ENCODE data around the gene IL18R1.
A peak's percentile ranks its signal among the peaks of the same experiment; 100 is the strongest.
"Not testable (repeated sequence)": the region's sequence is repeated elsewhere in the genome, so short reads cannot be mapped to it uniquely, and the experiment has no call there.

Gene IL18R1, protein sequence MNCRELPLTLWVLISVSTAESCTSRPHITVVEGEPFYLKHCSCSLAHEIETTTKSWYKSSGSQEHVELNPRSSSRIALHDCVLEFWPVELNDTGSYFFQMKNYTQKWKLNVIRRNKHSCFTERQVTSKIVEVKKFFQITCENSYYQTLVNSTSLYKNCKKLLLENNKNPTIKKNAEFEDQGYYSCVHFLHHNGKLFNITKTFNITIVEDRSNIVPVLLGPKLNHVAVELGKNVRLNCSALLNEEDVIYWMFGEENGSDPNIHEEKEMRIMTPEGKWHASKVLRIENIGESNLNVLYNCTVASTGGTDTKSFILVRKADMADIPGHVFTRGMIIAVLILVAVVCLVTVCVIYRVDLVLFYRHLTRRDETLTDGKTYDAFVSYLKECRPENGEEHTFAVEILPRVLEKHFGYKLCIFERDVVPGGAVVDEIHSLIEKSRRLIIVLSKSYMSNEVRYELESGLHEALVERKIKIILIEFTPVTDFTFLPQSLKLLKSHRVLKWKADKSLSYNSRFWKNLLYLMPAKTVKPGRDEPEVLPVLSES

DNA sequence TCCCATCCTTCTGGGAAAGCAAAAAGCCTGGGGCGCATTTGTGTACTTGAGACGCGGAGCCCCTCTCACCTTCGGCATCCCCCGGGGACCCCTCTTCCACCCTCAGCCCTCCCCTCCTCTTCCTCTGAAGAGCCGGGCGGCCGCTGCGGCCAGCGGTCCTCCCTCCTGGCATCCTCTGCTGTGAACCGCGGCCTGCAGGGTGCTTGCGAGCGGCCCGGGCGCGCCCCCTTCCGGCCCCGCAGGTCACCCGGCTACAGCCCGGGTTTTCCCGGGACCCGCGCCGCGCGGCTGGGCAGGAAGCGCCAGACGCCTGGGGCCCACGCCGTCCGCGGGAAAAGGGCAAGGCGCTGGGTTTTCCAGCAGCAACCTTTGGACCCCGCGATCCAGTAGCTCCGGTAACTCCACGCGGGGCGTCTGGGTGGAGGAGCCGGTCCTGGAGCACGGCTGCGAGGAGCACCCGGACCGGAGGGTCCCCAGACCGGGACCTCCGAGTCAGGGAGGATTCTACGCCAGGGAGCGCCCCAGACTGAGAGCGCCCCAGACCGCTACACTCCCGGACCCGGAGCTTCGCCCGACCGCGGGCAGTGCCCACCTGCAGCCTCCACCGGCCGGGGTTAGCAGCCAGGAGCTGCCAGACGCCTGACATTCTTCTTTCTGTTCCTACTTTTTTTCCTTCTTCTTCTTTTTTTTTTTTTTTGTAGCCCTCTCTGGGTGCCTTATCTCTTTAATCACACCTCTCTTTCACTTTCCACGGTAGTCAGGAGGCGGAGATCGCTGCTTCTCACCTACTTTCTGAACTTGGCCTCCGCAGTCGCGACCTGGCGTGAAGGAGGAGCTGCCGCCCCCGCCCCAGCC lies at the start of gene IL18R1:
IL18R1 (plus strand) TSS at position 271 of the 855 bp plus-strand sequence. CDS start 6,865 bp downstream, outside the sequence.
- DNase-seq = peak; percentile 75

DNA sequence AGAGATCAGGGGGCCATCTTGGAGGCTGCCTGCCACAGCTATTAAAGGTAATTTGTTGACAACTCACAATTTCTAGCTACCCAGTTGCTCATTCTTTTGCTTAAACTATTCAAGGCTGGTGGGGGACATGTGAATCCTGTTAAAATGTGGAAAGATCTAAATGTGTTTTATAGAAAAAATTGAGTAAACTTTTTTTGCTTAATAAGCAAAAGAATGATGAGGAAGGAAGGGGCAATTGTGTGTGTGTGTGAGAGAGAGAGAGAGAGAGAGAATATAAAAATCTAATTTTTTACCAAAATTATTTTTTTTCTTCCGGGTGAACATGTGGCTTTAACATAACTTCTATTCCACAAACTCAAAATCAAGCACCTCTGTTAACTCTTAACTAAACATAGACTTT lies 49.5 kb upstream of the IL18R1 start:
- DNase-seq = no peak

DNA sequence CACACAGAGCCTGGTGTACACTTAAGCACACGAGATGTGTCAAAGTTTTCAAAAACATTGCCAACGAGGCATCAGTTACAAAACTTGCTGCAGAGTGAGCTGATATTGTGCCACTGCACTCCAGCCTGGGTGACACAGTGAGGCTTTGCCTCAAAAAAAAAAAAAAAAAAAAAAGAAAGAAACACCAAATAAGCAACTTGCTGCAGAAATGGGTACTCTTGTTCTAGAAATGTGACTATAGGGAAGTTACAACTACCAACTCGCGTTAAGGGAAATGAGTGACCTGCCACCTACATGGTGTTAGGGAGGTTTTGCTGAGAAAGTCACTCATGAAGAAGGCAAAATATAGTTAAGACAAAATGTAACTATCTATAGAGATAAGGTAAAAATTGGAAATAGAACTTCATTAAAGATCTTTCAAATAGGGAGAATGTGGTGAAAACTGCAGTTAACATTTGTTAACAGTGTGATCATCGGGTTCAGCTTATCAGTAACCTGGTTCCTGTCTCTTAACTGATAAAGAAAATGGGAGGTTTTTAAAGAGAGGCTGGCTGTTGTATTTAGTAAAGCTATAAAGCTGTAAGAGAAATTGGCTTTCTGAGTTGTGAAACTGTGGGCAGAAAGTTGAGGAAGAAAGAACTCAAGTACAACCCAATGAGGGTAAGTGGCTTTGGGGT lies 44.5 kb upstream of the IL18R1 start, which contains the start of gene IL1RL1:
IL1RL1 (plus strand) TSS at position 600 of the 677 bp plus-strand sequence. CDS start 26,702 bp downstream, outside the sequence.
- DNase-seq = no peak

DNA sequence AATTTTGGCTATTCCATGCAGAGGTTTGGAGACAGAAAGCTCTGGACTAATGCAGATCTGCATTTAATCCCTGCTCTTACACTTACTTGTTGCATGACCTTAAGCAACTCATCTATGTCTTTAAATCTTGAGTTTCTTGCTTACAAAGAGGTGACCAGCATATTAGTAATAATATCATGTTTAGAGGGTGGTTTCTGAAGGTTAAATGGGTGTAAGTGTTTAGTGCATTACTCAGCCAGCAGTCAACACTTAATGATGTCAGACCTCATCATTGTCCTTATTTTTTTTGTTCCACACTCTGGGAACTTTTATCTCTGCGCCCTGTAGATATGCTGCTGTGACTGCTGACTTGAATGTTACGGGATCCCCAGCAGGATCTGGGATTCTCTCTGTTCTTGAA lies 42.6 kb upstream of the IL18R1 start:
- DNase-seq = peak; percentile 76

DNA sequence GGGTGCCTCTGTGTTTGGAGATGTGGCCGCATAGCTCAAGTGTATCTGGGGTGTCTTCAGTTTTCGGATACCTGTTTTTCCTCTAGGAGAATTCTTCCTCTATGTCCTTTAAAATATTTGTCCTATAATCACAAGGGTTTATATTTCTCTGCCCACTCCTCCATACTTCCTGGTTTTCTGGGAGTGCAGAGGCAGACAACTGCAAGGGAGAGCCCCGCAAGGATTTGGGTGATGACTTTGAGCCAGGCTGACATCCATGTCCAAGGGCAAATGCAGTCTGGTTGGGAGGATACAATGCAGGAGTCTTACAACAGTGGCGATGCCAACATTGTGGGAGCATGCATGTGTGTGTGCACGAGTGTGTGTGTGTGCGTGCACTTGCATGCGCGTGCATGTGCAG lies 42.1 kb upstream of the IL18R1 start:
- no peak for DNase-seq

DNA sequence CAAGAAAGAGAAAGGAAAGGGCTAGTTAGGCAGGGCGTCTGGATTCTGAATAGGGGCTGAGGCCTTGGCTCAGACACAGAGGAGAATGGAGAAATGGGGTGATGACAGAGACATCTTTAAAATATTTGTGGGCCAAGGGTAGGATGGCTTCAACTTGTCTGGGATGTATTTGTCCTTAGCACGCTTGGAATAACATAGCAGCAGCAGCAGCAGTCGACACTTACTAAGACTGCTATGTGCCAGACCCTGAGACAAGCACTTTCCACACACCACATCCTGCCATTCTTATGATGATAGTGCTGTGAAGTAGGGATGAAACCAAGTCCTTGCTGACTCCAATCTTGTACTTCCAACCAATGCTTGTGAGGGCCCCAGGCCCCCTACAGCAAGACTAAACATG lies 41.6 kb upstream of the IL18R1 start:
- DNase-seq = peak; percentile 79

DNA sequence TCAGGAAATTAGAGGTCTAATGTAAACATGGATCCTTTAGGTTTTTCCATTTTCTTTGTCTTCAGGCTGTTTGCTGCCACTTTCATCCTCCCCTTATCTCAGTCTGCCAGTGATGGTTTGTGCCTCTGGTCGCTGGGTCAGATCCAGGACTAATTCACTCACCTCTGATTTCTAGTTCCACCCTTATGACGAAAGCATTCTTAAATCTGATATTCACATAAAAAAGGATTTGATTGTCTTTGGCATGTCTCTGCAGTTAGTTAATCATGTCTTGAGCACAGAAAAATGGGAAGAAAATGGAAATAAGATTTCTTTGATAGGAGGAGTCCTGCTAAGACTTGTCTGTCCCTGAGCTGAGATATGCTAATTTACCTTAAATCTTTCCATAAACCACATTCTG lies 39.7 kb upstream of the IL18R1 start:
- no peak for DNase-seq

DNA sequence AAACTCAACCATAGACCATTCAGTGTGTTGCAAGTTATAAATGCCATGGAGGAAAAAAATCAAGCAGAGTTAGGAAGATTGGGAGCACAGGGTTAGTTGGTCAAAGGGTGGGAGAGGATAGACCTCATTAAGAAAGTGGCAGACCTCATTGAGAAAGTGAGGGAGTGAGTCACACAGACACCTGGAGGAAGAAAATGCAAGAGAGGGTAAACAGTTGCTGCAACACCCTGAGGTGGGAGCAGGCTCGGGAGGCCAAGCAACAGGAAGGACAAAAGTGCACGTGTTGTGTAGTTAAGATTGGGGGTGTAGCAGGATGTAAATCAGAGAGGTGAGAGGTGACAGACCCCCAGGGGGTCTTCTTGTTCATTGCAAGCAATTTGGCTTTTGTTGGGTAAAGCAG lies 37.9 kb upstream of the IL18R1 start:
- DNase-seq = no peak

DNA sequence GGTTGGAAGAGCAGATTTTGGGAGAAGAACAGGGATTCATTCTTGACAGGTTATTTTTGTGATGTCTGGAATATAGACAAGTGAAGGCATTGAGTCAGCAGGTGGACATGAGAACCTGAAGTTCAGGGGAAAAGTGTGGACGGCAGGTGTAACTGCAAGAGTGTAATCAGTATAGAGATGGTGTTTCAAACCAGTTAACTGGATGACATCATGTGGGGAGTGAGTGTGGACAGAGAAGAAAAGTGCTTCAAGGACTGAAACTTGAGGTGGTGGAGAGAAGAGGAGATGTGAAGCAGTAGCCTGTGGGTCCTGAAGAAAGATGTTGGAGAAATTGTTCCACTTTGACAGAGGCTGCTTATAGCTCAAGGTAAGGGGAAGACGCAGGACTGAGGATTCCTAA lies 37.2 kb upstream of the IL18R1 start:
- no peak for DNase-seq

DNA sequence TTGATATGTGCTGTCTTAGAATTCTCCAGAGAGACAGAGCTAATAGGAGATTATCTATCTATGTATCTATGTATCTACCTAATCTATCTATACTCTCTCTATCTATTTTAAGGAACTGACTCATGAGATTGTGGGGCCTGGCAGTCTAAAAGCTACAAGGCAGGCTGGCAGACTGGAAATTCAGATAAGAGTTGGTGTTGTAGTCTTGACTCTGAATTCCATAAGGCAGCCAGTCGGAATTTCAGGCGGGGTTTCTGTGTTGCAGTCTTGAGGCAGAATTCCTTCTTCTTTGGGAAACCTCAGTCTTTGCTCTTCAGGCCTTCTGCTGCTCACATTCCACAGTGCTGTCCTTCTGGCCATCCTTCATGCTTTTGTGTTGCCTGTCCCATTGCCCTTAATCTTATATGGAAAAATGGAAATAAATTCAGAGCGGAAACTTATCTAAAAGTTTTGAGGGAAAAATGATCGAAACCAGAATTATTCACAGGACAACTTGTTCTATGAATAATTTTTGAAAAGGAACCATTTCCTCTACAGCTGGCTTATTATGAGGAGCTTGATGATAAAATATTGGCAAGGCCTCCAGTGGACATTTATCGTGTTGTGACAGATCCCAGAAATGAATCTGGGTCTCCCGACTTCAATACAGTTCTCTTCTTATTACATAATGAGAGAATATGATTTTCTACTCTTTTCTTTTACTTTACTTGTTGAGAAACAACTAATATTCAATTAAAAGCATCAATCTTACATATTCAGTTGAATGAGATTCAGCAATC lies 33.5 kb upstream of the IL18R1 start:
- peak; percentile 12 for DNase-seq

DNA sequence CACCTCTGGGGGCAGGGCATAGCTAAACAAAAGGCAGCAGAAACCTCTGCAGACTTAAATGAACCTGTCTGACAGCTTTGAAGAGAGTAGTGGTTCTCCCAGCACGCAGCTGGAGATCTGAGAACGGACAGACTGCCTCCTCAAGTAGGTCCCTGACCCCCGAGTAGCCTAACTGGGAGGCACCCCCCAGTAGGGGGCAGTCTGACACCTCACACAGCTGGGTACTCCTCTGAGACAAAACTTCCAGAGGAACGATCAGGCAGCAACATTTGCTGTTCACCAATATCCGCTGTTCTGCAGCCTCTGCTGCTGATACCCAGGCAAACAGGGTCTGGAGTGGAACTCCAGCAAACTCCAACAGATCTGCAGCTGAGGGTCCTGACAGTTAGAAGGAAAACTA lies 30.7 kb upstream of the IL18R1 start:
- DNase-seq = not testable (repeated sequence)

DNA sequence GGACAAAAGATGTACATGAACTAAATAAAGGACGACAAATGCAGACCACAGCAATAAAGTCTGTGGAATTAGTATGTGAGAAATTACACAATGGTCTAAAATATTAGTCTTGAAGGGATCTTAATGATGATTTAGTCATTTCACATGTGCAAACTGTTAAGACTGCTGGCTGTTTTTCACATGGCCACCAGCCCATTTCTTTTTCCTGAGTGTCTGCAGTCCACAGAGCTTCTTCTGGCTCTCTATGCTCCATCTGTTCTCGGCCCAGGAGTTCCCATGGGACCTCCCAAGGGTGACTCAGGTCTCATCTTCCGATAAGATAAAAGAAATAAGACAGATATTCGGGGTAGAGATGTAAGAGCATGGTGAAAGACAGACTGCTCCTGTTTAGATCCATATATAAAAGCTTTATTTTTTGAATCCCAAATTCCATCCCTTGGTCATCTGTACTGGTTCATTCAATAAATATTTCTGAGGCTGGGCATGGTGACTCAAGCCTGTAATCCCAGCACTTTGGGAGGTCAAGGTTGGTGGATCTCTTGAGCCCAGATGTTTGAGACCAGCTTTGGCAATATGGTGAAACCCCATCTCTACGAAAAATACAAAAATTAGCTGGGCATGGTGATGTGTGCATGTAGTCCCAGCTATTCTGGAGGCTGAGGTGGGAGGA lies 24.1 kb upstream of the IL18R1 start:
- peak; percentile 28 for DNase-seq

DNA sequence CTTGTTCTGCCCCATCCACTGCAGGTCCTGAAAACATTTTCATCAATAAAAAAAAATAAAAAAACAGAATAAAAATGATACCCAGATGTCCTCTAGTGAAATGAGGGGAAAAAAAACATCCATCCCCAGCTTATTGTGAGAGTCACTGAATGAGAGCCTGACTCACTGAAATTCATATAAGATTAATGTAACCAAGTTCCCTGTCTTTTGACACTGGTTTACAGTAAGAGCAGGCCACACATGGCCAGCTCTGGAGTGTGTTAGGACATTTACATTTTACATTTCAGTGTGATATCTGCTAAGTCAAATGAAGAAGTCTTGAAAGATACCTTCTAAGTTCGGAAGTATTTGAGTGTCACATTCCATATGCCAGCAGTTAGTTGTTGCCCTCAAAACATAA lies 21.1 kb upstream of the IL18R1 start:
- peak; percentile 28 for DNase-seq

DNA sequence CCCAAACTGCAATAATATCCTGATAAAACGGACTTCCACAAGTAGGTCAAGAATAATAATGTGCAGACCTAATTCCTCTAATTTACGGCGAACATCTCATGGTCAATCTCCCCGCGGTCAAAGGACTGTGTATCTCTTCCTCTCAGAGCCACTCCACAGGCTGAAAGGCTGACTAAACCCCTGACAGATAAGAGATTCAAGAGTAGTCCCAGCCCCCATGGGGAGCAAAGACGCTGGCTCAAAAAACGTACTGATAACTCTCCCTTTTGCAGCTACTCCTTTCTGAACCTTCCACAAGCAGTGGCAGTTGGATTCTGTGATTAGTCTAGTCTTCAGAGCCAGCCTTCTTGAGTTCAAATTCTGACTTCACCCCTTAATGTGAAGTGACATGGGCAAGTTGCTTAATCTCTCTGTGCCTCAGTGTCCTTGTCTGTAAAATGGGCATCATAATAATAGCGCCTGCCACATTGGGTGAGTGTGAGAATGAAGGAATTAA lies 19.7 kb upstream of the IL18R1 start:
- no peak for DNase-seq

DNA sequence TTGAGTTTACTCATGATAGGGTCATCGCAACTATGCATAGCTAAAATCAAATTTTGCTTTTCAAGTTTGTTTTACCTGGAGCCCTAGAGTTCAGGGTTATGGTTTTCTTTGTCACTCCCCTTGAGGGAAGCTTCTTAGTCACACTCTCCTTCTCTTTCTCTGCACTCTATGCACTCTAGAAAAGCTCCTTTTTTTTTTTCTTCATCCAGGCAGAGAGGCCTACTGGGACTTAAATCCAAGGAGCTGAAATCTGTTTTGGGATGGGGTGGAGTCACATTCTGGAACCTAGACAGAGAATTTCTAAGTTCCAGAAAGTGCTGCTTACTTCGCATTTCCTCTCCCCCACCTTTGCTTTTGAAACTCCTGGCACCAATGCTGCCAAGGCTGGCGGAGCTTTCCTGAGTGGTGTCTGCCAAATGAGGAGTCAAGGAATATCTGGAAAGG lies 19.1 kb upstream of the IL18R1 start:
- DNase-seq = peak; percentile 27

DNA sequence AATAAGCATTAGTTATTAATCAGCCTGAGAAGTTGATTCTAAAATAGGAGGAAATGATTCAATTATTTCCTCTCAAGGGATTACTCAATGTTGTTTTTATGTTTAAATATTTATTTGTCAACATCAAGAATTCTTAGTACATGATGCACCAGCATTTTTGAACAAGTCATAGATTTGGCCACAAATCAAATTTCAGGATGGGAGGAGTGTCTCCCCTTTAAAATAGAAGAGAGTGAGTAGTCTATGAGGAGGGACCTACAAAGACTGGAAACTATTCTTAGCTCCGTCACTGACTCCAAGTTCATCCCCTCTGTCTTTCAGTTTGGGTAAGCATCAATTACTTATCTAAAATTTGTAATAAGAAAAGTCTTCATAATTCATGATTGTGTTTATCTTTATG lies 18.6 kb upstream of the IL18R1 start:
- DNase-seq = peak; percentile 53

DNA sequence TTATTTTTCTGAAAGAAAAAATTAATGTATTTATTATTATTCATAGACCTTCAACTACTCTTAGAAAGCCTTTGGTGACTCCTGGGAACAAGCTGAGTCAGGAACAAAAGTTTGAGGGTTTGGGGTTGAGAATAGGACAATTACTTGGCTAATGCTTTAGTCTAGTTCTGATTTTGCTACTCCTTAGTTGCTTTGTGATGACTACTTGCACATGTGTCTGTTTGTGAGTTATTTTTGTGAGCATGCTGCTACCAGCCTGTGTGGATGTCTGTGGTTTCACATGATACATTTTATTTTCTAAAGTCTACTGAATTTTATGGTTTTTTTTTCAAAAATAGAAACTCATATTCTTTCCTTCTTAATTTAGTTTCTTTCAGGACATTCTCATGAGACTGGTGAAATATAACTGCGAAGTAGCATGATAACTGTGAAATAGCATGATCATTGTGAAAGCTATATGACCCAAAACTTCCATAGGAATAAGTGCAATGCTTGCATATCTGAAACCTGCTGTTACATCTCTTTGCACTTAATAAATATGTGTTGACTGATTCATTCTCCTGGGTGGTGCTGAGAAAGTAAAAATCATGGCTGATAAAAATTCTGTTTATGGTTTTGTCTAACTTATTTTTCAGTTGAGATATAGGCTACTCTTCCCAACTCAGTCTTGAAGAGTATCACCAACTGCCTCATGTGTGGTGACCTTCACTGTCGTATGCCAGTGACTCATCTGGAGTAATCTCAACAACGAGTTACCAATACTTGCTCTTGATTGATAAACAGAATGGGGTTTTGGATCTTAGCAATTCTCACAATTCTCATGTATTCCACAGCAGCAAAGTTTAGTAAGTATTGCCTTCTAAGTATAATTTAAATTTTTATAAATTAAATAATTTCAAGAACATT lies 17.9 kb upstream of the IL18R1 start:
- DNase-seq = peak; percentile 37

DNA sequence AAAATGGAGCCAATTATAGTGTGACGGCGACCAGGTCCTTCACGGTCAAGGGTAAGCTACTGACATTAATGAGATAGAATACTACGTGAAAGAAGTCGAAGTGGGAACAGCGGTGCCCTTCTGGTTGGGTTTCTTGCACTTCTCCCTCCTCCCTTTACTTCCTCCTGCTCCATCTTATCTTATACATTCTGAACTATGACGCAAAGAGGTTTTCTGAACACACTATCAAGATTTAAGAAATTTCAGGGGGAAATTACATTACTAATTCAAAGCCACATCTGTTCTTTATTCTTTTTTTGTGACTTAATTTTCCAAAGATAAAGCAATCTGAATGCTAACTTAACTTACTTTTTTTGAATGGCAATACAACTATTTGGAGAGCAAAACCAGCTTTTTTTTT lies 14.8 kb upstream of the IL18R1 start:
- no peak for DNase-seq

DNA sequence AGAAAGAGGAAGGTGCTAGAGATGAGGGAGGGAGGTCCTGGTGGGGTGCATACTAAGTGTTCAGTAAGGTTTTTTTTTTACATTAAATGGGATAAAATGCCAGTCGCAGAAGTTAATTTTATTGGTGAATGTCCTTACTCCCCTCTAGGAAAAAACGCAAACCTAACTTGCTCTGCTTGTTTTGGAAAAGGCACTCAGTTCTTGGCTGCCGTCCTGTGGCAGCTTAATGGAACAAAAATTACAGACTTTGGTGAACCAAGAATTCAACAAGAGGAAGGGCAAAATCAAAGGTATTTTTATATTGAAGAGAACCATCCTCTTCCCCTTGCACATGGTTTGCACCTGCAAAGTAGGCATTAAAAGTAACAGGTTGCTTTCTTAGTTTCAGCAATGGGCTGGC lies 12.7 kb upstream of the IL18R1 start:
- DNase-seq = no peak

DNA sequence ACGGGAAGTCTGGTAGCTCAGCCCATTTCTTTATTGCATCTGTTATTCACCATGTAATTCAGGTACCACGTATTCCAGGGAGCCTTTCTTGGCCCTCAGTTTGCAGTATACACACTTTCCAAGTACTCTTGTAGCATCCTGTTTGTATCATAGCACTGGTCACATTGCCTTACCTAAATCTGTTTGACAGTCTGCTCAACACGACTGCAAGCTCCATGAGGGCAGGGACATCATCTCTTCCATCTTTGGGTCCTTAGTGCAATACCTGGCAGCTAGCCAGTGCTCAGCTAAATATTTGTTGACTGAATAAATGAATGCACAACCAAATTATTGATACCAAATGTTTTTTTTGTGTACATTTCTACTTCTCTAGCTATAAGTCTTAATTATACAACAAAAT lies 11.2 kb upstream of the IL18R1 start:
- no peak for DNase-seq
